HEK293 (cell line): ENCODE data around the gene CSRP2.
A peak's percentile ranks its signal among the peaks of the same experiment; 100 is the strongest.

Experiments used
- CTCF ChIA-PET: fragments of 350-600 bp; formaldehyde crosslinking; extraction: SDS; loops from one replicate; lab custom pipeline; 2021; ENCODE audit warnings: antibody characterized with exemption; lab: Yijun Ruan, JAX
- POLR2A ChIA-PET: fragments of 300-600 bp; formaldehyde crosslinking; extraction: SDS; loops from one replicate; lab custom pipeline; 2020; ENCODE audit warnings: antibody characterized with exemption, inconsistent platforms; lab: Yijun Ruan, JAX
- H3K27ac ChIP-seq: fragments of 200-500 bp; sonication (Bioruptor generic); 2 replicates; pipeline ENCODE4 v1.5.1; 2014; ENCODE audit warnings: low read depth, low read length, control low read depth, inconsistent platforms; ENCODE audit errors: extremely low read depth
- H3K36me3 ChIP-seq, 2 experiments: fragments of 200-500 bp in 1 of 2; sonication (Bioruptor generic) in 1 of 2; 1 replicate in 1 of 2; 2 replicates in 1 of 2; pipeline ENCODE4 v1.5.1; 2014 to 2017; ENCODE audit warnings: inconsistent platforms in 2 of 2, low read length in 2 of 2; ENCODE audit not compliant: control insufficient read depth in 2 of 2, insufficient read depth in 1 of 2
- H3K4me1 ChIP-seq: fragments of 200-500 bp; sonication (Bioruptor generic); 2 replicates; pipeline ENCODE4 v1.5.1; 2014; ENCODE audit warnings: mild to moderate bottlenecking, low read length, inconsistent platforms; ENCODE audit not compliant: control insufficient read depth, insufficient read depth
- H3K4me3 ChIP-seq: 2 replicates; pipeline ENCODE4 v1.5.1; 2011; ENCODE audit warnings: low read depth, mild to moderate bottlenecking, control low read depth, low read length, moderate library complexity
- H3K9me3 ChIP-seq: fragments of 200-500 bp; sonication (Bioruptor generic); 2 replicates; pipeline ENCODE4 v1.5.1; 2014; ENCODE audit warnings: low read depth, low read length, inconsistent platforms; ENCODE audit not compliant: control insufficient read depth, insufficient read depth
- GFI1B ChIP-seq: fragments of 450-650 bp; formaldehyde crosslinking; IDR thresholded peaks from 2 replicates; pipeline ENCODE4 v1.5.1; 2016; ENCODE audit warnings: missing biosample characterization, missing genetic modification characterization
- OSR2 ChIP-seq: fragments of 450-650 bp; formaldehyde crosslinking; IDR thresholded peaks from 2 replicates; pipeline ENCODE4 v1.5.1; 2016; ENCODE audit warnings: missing biosample characterization, missing genetic modification characterization
- PRDM1 ChIP-seq: fragments of 450-650 bp; formaldehyde crosslinking; IDR thresholded peaks from 2 replicates; pipeline ENCODE4; 2016; ENCODE audit warnings: missing biosample characterization, missing genetic modification characterization
- SALL2 ChIP-seq: fragments of 450-650 bp; formaldehyde crosslinking; IDR thresholded peaks from 2 replicates; pipeline ENCODE4 v1.5.0; 2017; ENCODE audit warnings: missing biosample characterization, mild to moderate bottlenecking, missing genetic modification characterization, borderline replicate concordance
- SCRT2 ChIP-seq: fragments of 450-650 bp; formaldehyde crosslinking; IDR thresholded peaks from 2 replicates; pipeline ENCODE4 v1.5.1; 2016; ENCODE audit warnings: missing biosample characterization, missing genetic modification characterization
- ZBTB17 ChIP-seq: fragments of 450-650 bp; formaldehyde crosslinking; IDR thresholded peaks from 2 replicates; pipeline ENCODE4 v1.5.1; 2016; ENCODE audit warnings: missing biosample characterization, missing genetic modification characterization
- ZBTB8A ChIP-seq: fragments of 450-650 bp; formaldehyde crosslinking; IDR thresholded peaks from 2 replicates; pipeline ENCODE4 v1.5.1; 2016; ENCODE audit warnings: missing biosample characterization, missing genetic modification characterization
- ZNF18 ChIP-seq: fragments of 450-650 bp; formaldehyde crosslinking; IDR thresholded peaks from 2 replicates; pipeline ENCODE4 v1.5.1; 2016; ENCODE audit warnings: missing biosample characterization, missing genetic modification characterization
- ZNF266 ChIP-seq: fragments of 450-650 bp; formaldehyde crosslinking; IDR thresholded peaks from 2 replicates; pipeline ENCODE4 v1.5.1; 2016; ENCODE audit warnings: missing biosample characterization, missing genetic modification characterization, low read depth
- ZNF311 ChIP-seq: fragments of 450-650 bp; formaldehyde crosslinking; IDR thresholded peaks from 2 replicates; pipeline ENCODE4 v1.5.1; 2017; ENCODE audit warnings: missing biosample characterization, missing genetic modification characterization, borderline replicate concordance
- ZNF530 ChIP-seq: fragments of 450-650 bp; formaldehyde crosslinking; IDR thresholded peaks from 2 replicates; pipeline ENCODE4 v1.5.1; 2016; ENCODE audit warnings: low read depth, missing biosample characterization, missing genetic modification characterization
- ZNF555 ChIP-seq: fragments of 450-650 bp; formaldehyde crosslinking; conservative IDR thresholded peaks from 2 replicates; pipeline ENCODE4 v1.5.1; 2017; ENCODE audit warnings: missing biosample characterization, mild to moderate bottlenecking, missing genetic modification characterization, inconsistent platforms
- ZNF596 ChIP-seq: fragments of 450-650 bp; IDR thresholded peaks from 2 replicates; pipeline ENCODE4 v1.5.0; 2018; ENCODE audit warnings: missing biosample characterization, mild to moderate bottlenecking, missing genetic modification characterization, moderate library complexity
- ZNF600 ChIP-seq: fragments of 450-650 bp; formaldehyde crosslinking; IDR thresholded peaks from 2 replicates; pipeline ENCODE4 v1.5.1; 2016; ENCODE audit warnings: missing biosample characterization, missing genetic modification characterization
- ZNF777 ChIP-seq: fragments of 450-650 bp; formaldehyde crosslinking; IDR thresholded peaks from 2 replicates; pipeline ENCODE4 v1.5.1; 2017; ENCODE audit warnings: missing biosample characterization, missing genetic modification characterization, borderline replicate concordance

CSRP2 gene

GRCh38 chr12:76876696-76877229, 2.1 kb downstream of the CSRP2 start:
- H3K4me1 ChIP-seq: peaks cover 38% of the 10 kb centered on the region
- TF ChIP-seq SCRT2 (tag by site-specific recombination): 0 out of 2 replicates have a peak, but pooled peaks have one; percentile 35
- TF ChIP-seq GFI1B (tag by site-specific recombination): no peak
- peak; percentile 66; the same call in 1 of the 2 replicates for TF ChIP-seq ZNF18 (tag by site-specific recombination)
- TF ChIP-seq PRDM1: peak; percentile 53
- no peak for TF ChIP-seq ZNF596 (tag by site-specific recombination)
- TF ChIP-seq, all 188 proteins: peak for 3
- Histone ChIP-seq H3K9me3 (no peaks in the 10 kb centered on the region), H3K27ac (no peak overlapping the region), H3K4me3 (no peak overlapping the region), H3K36me3 (peaks cover 0 to 5% of the 10 kb centered on the region in 2 experiments; a peak in 1 of 3 replicates)
- CTCF ChIA-PET: no interaction called here
- POLR2A ChIA-PET: no interaction called here

GRCh38 chr12:76874491-76875190, 4.2 kb downstream of the CSRP2 start:
- ChIA-PET CTCF (interaction anchor here (1.1 to 3.0 kb wide), 2 partner anchors 11 to 136 kb away, joined by 3 to 11 read pairs; no protein-coding TSS in a partner anchor), POLR2A (interaction anchor here (1.0 kb wide), 1 partner anchor 9 kb away, joined by 3 read pairs; no protein-coding TSS in a partner anchor)
- peaks cover 26% of the 10 kb centered on the region for H3K4me1 ChIP-seq
- H3K36me3 ChIP-seq: peaks cover 0 to 5% of the 10 kb centered on the region in 2 experiments; a peak in 1 of 3 replicates
- H3K4me3 ChIP-seq: no peak overlapping the region
- no peaks in the 10 kb centered on the region for H3K9me3 ChIP-seq
- H3K27ac ChIP-seq: no peak overlapping the region
- 0 out of 2 replicates have a peak, but pooled peaks have one; percentile 22 for TF ChIP-seq ZBTB17 (tag by site-specific recombination)
- TF ChIP-seq OSR2 (tag by site-specific recombination): 0 out of 2 replicates have a peak, but pooled peaks have one; percentile 10
- TF ChIP-seq ZNF777 (tag by site-specific recombination): no peak
- TF ChIP-seq ZNF600: peak; percentile 65; the same call in 1 of the 2 replicates

GRCh38 chr12:76874027-76874426, 4.8 kb downstream of the CSRP2 start:
- TF ChIP-seq ZNF555 (tag by site-specific recombination): no peak
- H3K4me3 ChIP-seq: no peak overlapping the region
- no peak overlapping the region for H3K27ac ChIP-seq
- H3K4me1 ChIP-seq: peaks cover 26% of the 10 kb centered on the region
- POLR2A ChIA-PET: interaction anchor here (1.0 kb wide), 1 partner anchor 8 kb away, joined by 3 read pairs; no protein-coding TSS in a partner anchor
- CTCF ChIA-PET: interaction anchor here (0.9 to 3.0 kb wide), 2 partner anchors 137 to 984 kb away, joined by 4 to 11 read pairs; no protein-coding TSS in a partner anchor
- H3K36me3 ChIP-seq: peaks cover 0 to 5% of the 10 kb centered on the region in 2 experiments; a peak in 1 of 3 replicates
- no peaks in the 10 kb centered on the region for H3K9me3 ChIP-seq

- CTCF ChIA-PET: no interaction called here
- peaks cover 0 to 8% of the 10 kb centered on the region in 2 experiments; a peak in 1 of 3 replicates for H3K36me3 ChIP-seq
- TF ChIP-seq ZBTB8A (tag by site-specific recombination) (no peak), ZNF311 (no peak), ZNF266 (tag by site-specific recombination) (no peak), SALL2 (tag by site-specific recombination) (no peak), ZNF530 (no peak)
- POLR2A ChIA-PET: no interaction called here
- H3K9me3 ChIP-seq: no peaks in the 10 kb centered on the region
- no peak overlapping the region for H3K4me3 ChIP-seq
- no peak overlapping the region for H3K27ac ChIP-seq
- peaks cover 23% of the 10 kb centered on the region for H3K4me1 ChIP-seq
These were observed 6.4 kb downstream of the CSRP2 start for GRCh38 chr12:76872415-76872814.
